Activated CD8-positive, alpha-beta T cell treated with anti-CD3 and anti-CD28 coated beads for 36 hours (primary cell): ENCODE data around the gene TMEM247. TPM values are rescaled to one million over a fixed set of nuclear protein-coding genes. Genes with fewer than 3 reads are reported as not detected.

ENCODE experiments used
- ATAC-seq: fragments of 200-7000 bp; cut with Tn5 transposase; one replicate; pipeline ENCODE4 v1.10.0; 2021; ENCODE audit warnings: mild to moderate bottlenecking, moderate library complexity
- CTCF ChIA-PET: fragments of 350-600 bp; sonication (Branson Sonifier 250); formaldehyde crosslinking; loops from one replicate; lab custom pipeline; 2021; ENCODE audit warnings: antibody characterized with exemption; lab: Charles Lee
- POLR2A ChIA-PET: fragments of 350-600 bp; sonication (Branson Sonifier 250); formaldehyde crosslinking; loops from one replicate; lab custom pipeline; 2021; ENCODE audit warnings: antibody characterized with exemption; lab: Charles Lee
- DNase-seq: peaks from one replicate; pipeline ENCODE4 v3.0.0-alpha.2; 2020
- H3K27ac Mint-ChIP-seq: one replicate; pipeline ENCODE4 v1.8.0; 2021; ENCODE audit warnings: mild to moderate bottlenecking, mixed read lengths
- H3K27me3 Mint-ChIP-seq: one replicate; pipeline ENCODE4 v1.8.0; 2021; ENCODE audit warnings: mixed read lengths
- H3K36me3 Mint-ChIP-seq: one replicate; pipeline ENCODE4 v1.8.0; 2021; ENCODE audit warnings: low read depth, mixed read lengths
- H3K4me1 Mint-ChIP-seq: one replicate; pipeline ENCODE4 v1.8.0; 2021; ENCODE audit warnings: low read depth, mixed read lengths
- H3K4me3 Mint-ChIP-seq: one replicate; pipeline ENCODE4 v1.8.0; 2021; ENCODE audit warnings: mild to moderate bottlenecking, moderate library complexity, mixed read lengths
- H3K9me3 Mint-ChIP-seq: one replicate; pipeline ENCODE4 v1.8.0; 2021; ENCODE audit warnings: mixed read lengths
- CTCF ChIP-seq: fragments of 200-600 bp; IDR thresholded peaks from one replicate; pipeline ENCODE4 v1.8.0; 2022; ENCODE audit warnings: antibody characterized with exemption, mild to moderate bottlenecking
- intact Hi-C: fragments of 100-400 bp; cut with micrococcal nuclease; formaldehyde crosslinking; loops from one replicate; pipeline ENCODE4 v1.10.0; 2022
- total RNA-seq, 2 experiments: library from RNA; stranded (reverse); gene quantifications; one replicate each; pipeline ENCODE4 v1.2.3, GENCODE V29; 2021

TMEM247 gene
- total RNA-seq, 2 experiments from 2014 or later = not detected

- intact Hi-C loops = loop anchor here (2.0 kb wide), 1 partner anchor 465 kb away; no protein-coding TSS in a partner anchor
- Mint-ChIP-seq H3K9me3 (no peaks in the 10 kb centered on the region), H3K27me3 (no peaks in the 10 kb centered on the region), H3K36me3 (no peaks in the 10 kb centered on the region), H3K4me3 (no peak overlapping the region), H3K4me1 (peaks cover 8% of the 10 kb centered on the region), H3K27ac (no peak overlapping the region)
- DNase-seq (no peak), ATAC-seq (no peak)
- CTCF ChIA-PET = interaction anchor here (1.5 to 3.2 kb wide), 6 partner anchors 9 to 467 kb away, joined by 3 to 13 read pairs (median 6); no protein-coding TSS in a partner anchor
- TF ChIP-seq CTCF = no peak
- POLR2A ChIA-PET = interaction anchor here (0.7 kb wide), 1 partner anchor 466 kb away, joined by 3 read pairs; no protein-coding TSS in a partner anchor
Measured at GRCh38 chr2:46459694-46460093, 19.7 kb upstream of the TMEM247 start.

GRCh38 chr2:46460241-46460921, 19.0 kb upstream of the TMEM247 start:
- Mint-ChIP-seq H3K27ac (no peak overlapping the region), H3K36me3 (no peaks in the 10 kb centered on the region), H3K27me3 (no peaks in the 10 kb centered on the region), H3K4me1 (peaks cover 8% of the 10 kb centered on the region), H3K9me3 (no peaks in the 10 kb centered on the region), H3K4me3 (no peak overlapping the region)
- ATAC-seq (no peak), DNase-seq (no peak)
- ChIA-PET CTCF (interaction anchor here (0.9 to 2.3 kb wide), 15 partner anchors 8 to 467 kb away, joined by 3 to 13 read pairs (median 4); no protein-coding TSS in a partner anchor), POLR2A (interaction anchor here (0.7 kb wide), 1 partner anchor 467 kb away, joined by 3 read pairs; no protein-coding TSS in a partner anchor)
- no peak for TF ChIP-seq CTCF
- intact Hi-C loops = loop anchor here (2.0 kb wide), 1 partner anchor 466 kb away; no protein-coding TSS in a partner anchor

- ChIA-PET POLR2A (no interaction called here), CTCF (interaction anchor here (0.6 to 2.8 kb wide), 18 partner anchors 9 to 468 kb away, joined by 3 to 13 read pairs (median 4); no protein-coding TSS in a partner anchor)
- Mint-ChIP-seq H3K36me3 (no peaks in the 10 kb centered on the region), H3K4me1 (peaks cover 8% of the 10 kb centered on the region), H3K4me3 (no peak overlapping the region), H3K27ac (no peak overlapping the region), H3K9me3 (no peaks in the 10 kb centered on the region), H3K27me3 (no peaks in the 10 kb centered on the region)
- intact Hi-C loops = loop anchor here (2.0 kb wide), 1 partner anchor 466 kb away; no protein-coding TSS in a partner anchor
- peak; percentile 98 for TF ChIP-seq CTCF
- peak; percentile 81 for DNase-seq
- ATAC-seq = peak; percentile 81
Measured at GRCh38 chr2:46461011-46461674, 18.2 kb upstream of the TMEM247 start.

GRCh38 chr2:46461709-46462171, 17.6 kb upstream of the TMEM247 start:
- ChIA-PET POLR2A (no interaction called here), CTCF (interaction anchor here (0.9 to 2.8 kb wide), 15 partner anchors 9 to 469 kb away, joined by 3 to 11 read pairs (median 4); no protein-coding TSS in a partner anchor)
- no peak overlapping the region for H3K27ac Mint-ChIP-seq
- TF ChIP-seq CTCF = peak; percentile 43
- ATAC-seq (no peak), DNase-seq (no peak)
- H3K27me3 Mint-ChIP-seq = no peaks in the 10 kb centered on the region
- H3K9me3 Mint-ChIP-seq = no peaks in the 10 kb centered on the region
- H3K4me3 Mint-ChIP-seq = no peak overlapping the region
- H3K36me3 Mint-ChIP-seq = no peaks in the 10 kb centered on the region
- H3K4me1 Mint-ChIP-seq = peaks cover 8% of the 10 kb centered on the region
- intact Hi-C loops = loop anchor here (2.0 kb wide), 2 partner anchors 191 to 467 kb away; no protein-coding TSS in a partner anchor
